SK-N-SH (cell line): Measurements from ENCODE around the gene TUBB3. TPM values are rescaled to one million over a fixed set of nuclear protein-coding genes. Genes with fewer than 3 reads are reported as not detected.

ENCODE experiments used
- CTCF ChIA-PET: fragments of 300-600, 350-600 bp; formaldehyde crosslinking; extraction: SDS; loops from one replicate; lab custom pipeline; 2021; lab: Yijun Ruan, JAX
- POLR2A ChIA-PET: fragments of 350-600 bp; sonication (Branson Sonifier 250); formaldehyde crosslinking; extraction: SDS; loops from one replicate; lab custom pipeline; 2020; ENCODE audit warnings: antibody characterized with exemption, inconsistent platforms; lab: Yijun Ruan, JAX
- DNase-seq: peaks from one replicate; pipeline ENCODE4 v3.0.0; 2012
- H2AFZ ChIP-seq: fragments of 200-600 bp; sonication (generic); 2 replicates; pipeline ENCODE4 v1.8.1; 2016; ENCODE audit warnings: antibody characterized with exemption, mild to moderate bottlenecking, low read depth
- H3F3A ChIP-seq: fragments of 200-600 bp; sonication (generic); replicated peaks from 2 replicates; pipeline ENCODE3; 2016; ENCODE audit warnings: antibody characterized with exemption, mild to moderate bottlenecking; ENCODE audit not compliant: insufficient read depth
- H3K27ac ChIP-seq, 2 experiments: fragments of 200-500 bp in 1 of 2; fragments of 200-600 bp in 1 of 2; sonication (Bioruptor generic) in 1 of 2; sonication (generic), shearing (Covaris generic) in 1 of 2; 2 replicates each; pipeline versions ENCODE4 v1.5.1 to v1.6.1; 2014 to 2016; ENCODE audit warnings: low read depth in 2 of 2, inconsistent platforms in 1 of 2, low read length in 1 of 2, mild to moderate bottlenecking in 1 of 2, mixed read lengths in 1 of 2
- H3K27me3 ChIP-seq: fragments of 200-600 bp; sonication (generic), shearing (Covaris generic); 2 replicates; pipeline ENCODE4 v1.6.1; 2016; ENCODE audit warnings: mixed run types; ENCODE audit not compliant: insufficient read depth
- H3K36me3 ChIP-seq, 2 experiments: fragments of 200-500 bp in 1 of 2; fragments of 200-600 bp in 1 of 2; sonication (Bioruptor generic) in 1 of 2; sonication (generic) in 1 of 2; replicated peaks in 1 of 2; 2 replicates each; pipeline versions ENCODE3 to v1.5.1; 2014 to 2016; ENCODE audit warnings: low read length in 1 of 2, mild to moderate bottlenecking in 1 of 2; ENCODE audit not compliant: insufficient read depth in 2 of 2, control insufficient read depth in 1 of 2
- H3K4me1 ChIP-seq, 2 experiments: fragments of 200-500 bp in 1 of 2; fragments of 200-600 bp in 1 of 2; sonication (Bioruptor generic) in 1 of 2; sonication (generic), shearing (Covaris generic) in 1 of 2; 2 replicates each; pipeline versions ENCODE4 v1.5.1 to v1.6.1; 2014 to 2016; ENCODE audit warnings: low read depth in 1 of 2, low read length in 1 of 2, mixed run types in 1 of 2; ENCODE audit not compliant: insufficient read depth in 2 of 2, control insufficient read depth in 1 of 2
- H3K4me2 ChIP-seq: fragments of 200-600 bp; sonication (generic), shearing (Covaris generic); 2 replicates; pipeline ENCODE4 v1.6.1; 2017; ENCODE audit warnings: mixed run types
- H3K4me3 ChIP-seq, 2 experiments: fragments of 200-500 bp in 1 of 2; fragments of 200-600 bp in 1 of 2; sonication (Bioruptor generic) in 1 of 2; sonication (generic), shearing (Covaris generic) in 1 of 2; 2 replicates each; pipeline versions ENCODE4 v1.5.1 to v1.8.1; 2014 to 2016; ENCODE audit warnings: low read depth in 2 of 2, inconsistent platforms in 1 of 2, low read length in 1 of 2, mild to moderate bottlenecking in 1 of 2, mixed read lengths in 1 of 2, moderate library complexity in 1 of 2
- H3K79me2 ChIP-seq: fragments of 200-600 bp; sonication (generic); 2 replicates; pipeline ENCODE4 v1.8.1; 2017; ENCODE audit warnings: mild to moderate bottlenecking; ENCODE audit not compliant: insufficient read depth
- H3K9ac ChIP-seq: fragments of 200-600 bp; sonication (generic); 2 replicates; pipeline ENCODE4 v1.6.1; 2017; ENCODE audit warnings: mixed run types
- H3K9me2 ChIP-seq: fragments of 200-600 bp; sonication (generic); 2 replicates; pipeline ENCODE4 v1.6.1; 2017; ENCODE audit warnings: mixed run types
- H3K9me3 ChIP-seq: fragments of 200-600 bp; sonication (generic); 2 replicates; pipeline ENCODE4 v1.6.1; 2017; ENCODE audit warnings: mixed run types, mild to moderate bottlenecking, moderate library complexity
- H4K20me1 ChIP-seq: fragments of 200-600 bp; sonication (generic); 2 replicates; pipeline ENCODE4 v1.6.1; 2017; ENCODE audit warnings: mild to moderate bottlenecking, mixed run types; ENCODE audit not compliant: insufficient read depth
- ELF1 ChIP-seq: IDR thresholded peaks from 2 replicates; pipeline ENCODE4 v1.4.0; 2012
- EP300 ChIP-seq, 2 experiments: IDR thresholded peaks; 2 replicates each; pipeline versions ENCODE4 v1.4.0 to v1.6.1; 2012; ENCODE audit warnings: borderline replicate concordance in 1 of 2, low read depth in 1 of 2, low read length in 1 of 2
- FOXM1 ChIP-seq: IDR thresholded peaks from 2 replicates; pipeline ENCODE4 v1.4.0; 2012; ENCODE audit warnings: low read depth, mild to moderate bottlenecking
- GABPA ChIP-seq: IDR thresholded peaks from 2 replicates; pipeline ENCODE4 v1.4.0; 2012; ENCODE audit warnings: low read depth, mild to moderate bottlenecking
- GATA2 ChIP-seq: sonication (generic); formaldehyde crosslinking; IDR thresholded peaks from 2 replicates; pipeline ENCODE4 v1.5.0; 2020; ENCODE audit warnings: mild to moderate bottlenecking, missing genetic modification reagents
- POLR2AphosphoS5 ChIP-seq: IDR thresholded peaks from 2 replicates; pipeline ENCODE4 v1.6.1; 2012; ENCODE audit warnings: low read depth, low read length
- RCOR1 ChIP-seq: fragments of 150-350 bp; IDR thresholded peaks from 2 replicates; pipeline ENCODE4 v1.6.1; 2017; ENCODE audit warnings: antibody characterized with exemption, low read length
- REST ChIP-seq: IDR thresholded peaks from 2 replicates; pipeline ENCODE4 v1.6.1; 2012; ENCODE audit warnings: mild to moderate bottlenecking, low read depth, low read length, moderate library complexity
- WGBS: methylation state at CpG from one replicate; pipeline ENCODE4 v1.1.6; 2017; ENCODE audit warnings: low lambda C conversion rate; 5-methylcytosine and 5-hydroxymethylcytosine counted together
- polyA plus RNA-seq, 3 experiments: library from polyadenylated mRNA; depleted of rRNA; stranded (reverse); fragments of >200 nt; gene quantifications; 2 replicates each; pipeline ENCODE4 v1.2.3, GENCODE V29; 2012

TUBB3 gene
- polyA plus RNA-seq, 1 of the 3 experiments (the other 2 are of a cell fraction), result 428 TPM

GRCh38 chr16:89911375-89911774 lies 11.8 kb upstream of the TUBB3 start:
- WGBS, result 95% methylated on average over 11 of the region's 14 CpGs
- TF ChIP-seq REST (no peak), RCOR1 (no peak), EP300 (IDR thresholded peaks at IDR 0.05; ENCODE audit: borderline replicate concordance in 1 of 2, low read depth in 1 of 2, low read length in 1 of 2) (no peak), FOXM1 (no peak), GATA2 (CRISPR knock-in tag) (no peak), POLR2AphosphoS5 (no peak), GABPA (no peak)
- POLR2A ChIA-PET, result interaction anchor here (0.7 kb wide), 1 partner anchor 13 kb away, joined by 3 read pairs; no protein-coding TSS in a partner anchor

GRCh38 chr16:89912143-89912542 lies 11.0 kb upstream of the TUBB3 start:
- H3K4me1 ChIP-seq, result peaks cover 0 to 3% of the 10 kb centered on the region in 2 experiments; a peak in 1 of 4 replicates
- 97% methylated on average over 3 of the region's 13 CpGs for WGBS
- H3K9ac ChIP-seq, result no peak overlapping the region
- POLR2A ChIA-PET, result interaction anchor here (0.7 to 1.4 kb wide), 2 partner anchors 10 to 12 kb away, joined by 3 to 6 read pairs; no protein-coding TSS in a partner anchor
- H3F3A ChIP-seq, result peaks cover 11% of the 10 kb centered on the region
- CTCF ChIA-PET, result interaction anchor here (7.0 kb wide), 1 partner anchor 11 kb away, joined by 53 read pairs; the partner anchor contains the start of gene TUBB3
- TF ChIP-seq FOXM1 (no peak), ELF1 (no peak), GATA2 (CRISPR knock-in tag) (no peak)
- TF ChIP-seq, all 33 proteins: peak for 0
- Histone ChIP-seq H3K9me3 (no peaks in the 10 kb centered on the region), H4K20me1 (no peaks in the 10 kb centered on the region), H3K27ac (no peak overlapping the region), H3K4me2 (no peak overlapping the region), H3K9me2 (no peaks in the 10 kb centered on the region), H3K79me2 (no peaks in the 10 kb centered on the region), H3K36me3 (peaks cover 16 to 25% of the 10 kb centered on the region in 2 experiments), H3K27me3 (no peaks in the 10 kb centered on the region), H2AFZ (no peak overlapping the region), H3K4me3 (no peak overlapping the region)
- no peak for DNase-seq

More at GRCh38 chr16:89911375-89911774, 11.8 kb upstream of the TUBB3 start:
- Histone ChIP-seq H3F3A (peaks cover 11% of the 10 kb centered on the region), H2AFZ (no peak overlapping the region), H3K9me2 (no peaks in the 10 kb centered on the region), H3K9ac (no peak overlapping the region), H3K4me1 (peaks cover 0 to 3% of the 10 kb centered on the region in 2 experiments; a peak in 1 of 4 replicates), H3K27me3 (no peaks in the 10 kb centered on the region), H3K27ac (no peak overlapping the region), H3K79me2 (no peaks in the 10 kb centered on the region), H4K20me1 (no peaks in the 10 kb centered on the region), H3K9me3 (no peaks in the 10 kb centered on the region), H3K4me3 (no peak overlapping the region), H3K36me3 (peaks cover 16 to 32% of the 10 kb centered on the region in 2 experiments), H3K4me2 (no peak overlapping the region)
- CTCF ChIA-PET, result interaction anchor here (1.0 to 7.0 kb wide), 6 partner anchors 7 to 187 kb away, joined by 3 to 53 read pairs (median 8); partner anchors contain the start of genes MC1R, TCF25 and TUBB3
- no peak for DNase-seq
